HepG2 (cell line): ENCODE results near the gene RAG2. TPM values are rescaled to one million over a fixed set of nuclear protein-coding genes. Genes with fewer than 3 reads are reported as not detected.

Experiments used
- BORCS8-MEF2B ChIP-seq: sonication (generic); formaldehyde crosslinking; IDR thresholded peaks from 2 replicates; pipeline ENCODE4 v1.8.0; 2022; ENCODE audit warnings: mild to moderate bottlenecking, missing genetic modification reagents
- MIXL1 ChIP-seq: IDR thresholded peaks from 2 replicates; pipeline ENCODE4 v1.6.1; 2016
- MYPOP ChIP-seq: sonication (generic); formaldehyde crosslinking; IDR thresholded peaks from 2 replicates; pipeline ENCODE4 v1.8.1; 2023; ENCODE audit warnings: mild to moderate bottlenecking, moderate library complexity, missing genetic modification reagents
- PHF21A ChIP-seq: sonication (generic); formaldehyde crosslinking; IDR thresholded peaks from 2 replicates; pipeline ENCODE4 v1.5.0; 2020; ENCODE audit warnings: mild to moderate bottlenecking, missing genetic modification reagents
- RBFOX2 ChIP-seq: fragments of 200-400 bp; formaldehyde crosslinking; IDR thresholded peaks from 2 replicates; pipeline ENCODE4 v1.6.1; 2017; ENCODE audit warnings: low read depth, mild to moderate bottlenecking, low read length
- SP4 ChIP-seq: sonication (generic); formaldehyde crosslinking; IDR thresholded peaks from 2 replicates; pipeline ENCODE4 v1.8.1; 2023; ENCODE audit warnings: mild to moderate bottlenecking, missing genetic modification reagents
- TBP ChIP-seq: sonication (generic); formaldehyde crosslinking; IDR thresholded peaks from 2 replicates; pipeline ENCODE4 v1.5.0; 2020; ENCODE audit warnings: missing genetic modification reagents
- TSC22D2 ChIP-seq: sonication (generic); formaldehyde crosslinking; IDR thresholded peaks from 2 replicates; pipeline ENCODE4 v1.5.1; 2020; ENCODE audit warnings: missing genetic modification reagents, mild to moderate bottlenecking, borderline replicate concordance
- ZKSCAN1 ChIP-seq: fragments of 150-350 bp; IDR thresholded peaks from 2 replicates; pipeline ENCODE4 v1.6.1; 2014; ENCODE audit warnings: low read length
- ZMYM2 ChIP-seq: sonication (generic); formaldehyde crosslinking; IDR thresholded peaks from 2 replicates; pipeline ENCODE4 v1.8.0; 2022; ENCODE audit warnings: mild to moderate bottlenecking, missing genetic modification reagents
- ZMYM3 ChIP-seq: sonication (generic); formaldehyde crosslinking; IDR thresholded peaks from 2 replicates; pipeline ENCODE4 v1.5.1; 2020; ENCODE audit warnings: mild to moderate bottlenecking, missing genetic modification reagents
- ZNF674 ChIP-seq: sonication (generic); formaldehyde crosslinking; IDR thresholded peaks from 2 replicates; pipeline ENCODE4 v1.5.0; 2020; ENCODE audit warnings: low read depth, mild to moderate bottlenecking, missing genetic modification reagents
- ZSCAN21 ChIP-seq: sonication (generic); formaldehyde crosslinking; IDR thresholded peaks from 2 replicates; pipeline ENCODE4 v1.8.0; 2022; ENCODE audit warnings: mild to moderate bottlenecking, missing genetic modification reagents, moderate library complexity, borderline replicate concordance
- polyA plus RNA-seq, 8 experiments: library from polyadenylated mRNA; depleted of rRNA in 3 of 8; stranded (reverse) in 7 of 8; unstranded in 1 of 8; fragments of >200 nt; fragmentation: Illumina TruSeq in 4 of 8; extraction: Trizol in 4 of 8; gene quantifications; 2 replicates each; pipeline versions ENCODE4 v1.2.1 to v1.2.3, GENCODE V29; 2011 to 2016; ENCODE audit warnings: low read depth in 4 of 8, missing spikeins in 1 of 8, mixed read lengths in 1 of 8; ENCODE audit not compliant: insufficient read depth in 1 of 8
- total RNA-seq, 5 experiments: library from RNA; depleted of rRNA; stranded (reverse); fragments of >200 nt; fragmentation: Illumina TruSeq; extraction: Trizol; gene quantifications; 2 replicates each; pipeline ENCODE4 v1.2.3, GENCODE V29; 2016; ENCODE audit warnings: low read depth in 1 of 5
- TF ChIP-seq, protein P1 (sequence below): sonication (generic); formaldehyde crosslinking; IDR thresholded peaks from 2 replicates; pipeline ENCODE4; 2020; ENCODE audit warnings: missing genetic modification reagents, mild to moderate bottlenecking, borderline replicate concordance
- TF ChIP-seq, protein P2 (sequence below): sonication (generic); formaldehyde crosslinking; IDR thresholded peaks from 2 replicates; pipeline ENCODE4 v1.4.0; 2020; ENCODE audit warnings: missing genetic modification reagents
- TF ChIP-seq, protein P3 (sequence below): sonication (generic); formaldehyde crosslinking; conservative IDR thresholded peaks from 2 replicates; pipeline ENCODE4 v1.4.0; 2020; ENCODE audit warnings: mild to moderate bottlenecking, missing genetic modification reagents, moderate library complexity

RAG2 gene
- total and polyA plus RNA-seq, 2 of the 13 experiments (the other 11 are each of a cell fraction or from before 2014, with no cell fraction given), result not detected

GRCh38 chr11:36594316-36594989 is 3.6 kb downstream of the RAG2 start, which contains the start of gene IFTAP (continued):
- TF ChIP-seq, protein P1, sequence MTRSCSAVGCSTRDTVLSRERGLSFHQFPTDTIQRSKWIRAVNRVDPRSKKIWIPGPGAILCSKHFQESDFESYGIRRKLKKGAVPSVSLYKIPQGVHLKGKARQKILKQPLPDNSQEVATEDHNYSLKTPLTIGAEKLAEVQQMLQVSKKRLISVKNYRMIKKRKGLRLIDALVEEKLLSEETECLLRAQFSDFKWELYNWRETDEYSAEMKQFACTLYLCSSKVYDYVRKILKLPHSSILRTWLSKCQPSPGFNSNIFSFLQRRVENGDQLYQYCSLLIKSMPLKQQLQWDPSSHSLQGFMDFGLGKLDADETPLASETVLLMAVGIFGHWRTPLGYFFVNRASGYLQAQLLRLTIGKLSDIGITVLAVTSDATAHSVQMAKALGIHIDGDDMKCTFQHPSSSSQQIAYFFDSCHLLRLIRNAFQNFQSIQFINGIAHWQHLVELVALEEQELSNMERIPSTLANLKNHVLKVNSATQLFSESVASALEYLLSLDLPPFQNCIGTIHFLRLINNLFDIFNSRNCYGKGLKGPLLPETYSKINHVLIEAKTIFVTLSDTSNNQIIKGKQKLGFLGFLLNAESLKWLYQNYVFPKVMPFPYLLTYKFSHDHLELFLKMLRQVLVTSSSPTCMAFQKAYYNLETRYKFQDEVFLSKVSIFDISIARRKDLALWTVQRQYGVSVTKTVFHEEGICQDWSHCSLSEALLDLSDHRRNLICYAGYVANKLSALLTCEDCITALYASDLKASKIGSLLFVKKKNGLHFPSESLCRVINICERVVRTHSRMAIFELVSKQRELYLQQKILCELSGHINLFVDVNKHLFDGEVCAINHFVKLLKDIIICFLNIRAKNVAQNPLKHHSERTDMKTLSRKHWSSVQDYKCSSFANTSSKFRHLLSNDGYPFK (CRISPR knock-in tag), result peak; percentile 34; the same call in 1 of the 2 replicates
- TF ChIP-seq TSC22D2 (peak; percentile 0; the same call in 1 of the 2 replicates), ZSCAN21 (CRISPR knock-in tag) (no peak), ZMYM3 (no peak), MIXL1 (peak; percentile 70), SP4 (CRISPR knock-in tag) (no peak), PHF21A (CRISPR knock-in tag) (peak; percentile 33; the same call in 1 of the 2 replicates), ZMYM2 (CRISPR knock-in tag) (no peak), BORCS8-MEF2B (no peak), RBFOX2 (peak; percentile 19; the same call in 1 of the 2 replicates), MYPOP (peak; percentile 27; the same call in 1 of the 2 replicates), ZKSCAN1 (0 out of 2 replicates have a peak, but pooled peaks have one; percentile 41), ZNF674 (CRISPR knock-in tag) (no peak), TBP (CRISPR knock-in tag) (no peak)
- TF ChIP-seq, protein P2, sequence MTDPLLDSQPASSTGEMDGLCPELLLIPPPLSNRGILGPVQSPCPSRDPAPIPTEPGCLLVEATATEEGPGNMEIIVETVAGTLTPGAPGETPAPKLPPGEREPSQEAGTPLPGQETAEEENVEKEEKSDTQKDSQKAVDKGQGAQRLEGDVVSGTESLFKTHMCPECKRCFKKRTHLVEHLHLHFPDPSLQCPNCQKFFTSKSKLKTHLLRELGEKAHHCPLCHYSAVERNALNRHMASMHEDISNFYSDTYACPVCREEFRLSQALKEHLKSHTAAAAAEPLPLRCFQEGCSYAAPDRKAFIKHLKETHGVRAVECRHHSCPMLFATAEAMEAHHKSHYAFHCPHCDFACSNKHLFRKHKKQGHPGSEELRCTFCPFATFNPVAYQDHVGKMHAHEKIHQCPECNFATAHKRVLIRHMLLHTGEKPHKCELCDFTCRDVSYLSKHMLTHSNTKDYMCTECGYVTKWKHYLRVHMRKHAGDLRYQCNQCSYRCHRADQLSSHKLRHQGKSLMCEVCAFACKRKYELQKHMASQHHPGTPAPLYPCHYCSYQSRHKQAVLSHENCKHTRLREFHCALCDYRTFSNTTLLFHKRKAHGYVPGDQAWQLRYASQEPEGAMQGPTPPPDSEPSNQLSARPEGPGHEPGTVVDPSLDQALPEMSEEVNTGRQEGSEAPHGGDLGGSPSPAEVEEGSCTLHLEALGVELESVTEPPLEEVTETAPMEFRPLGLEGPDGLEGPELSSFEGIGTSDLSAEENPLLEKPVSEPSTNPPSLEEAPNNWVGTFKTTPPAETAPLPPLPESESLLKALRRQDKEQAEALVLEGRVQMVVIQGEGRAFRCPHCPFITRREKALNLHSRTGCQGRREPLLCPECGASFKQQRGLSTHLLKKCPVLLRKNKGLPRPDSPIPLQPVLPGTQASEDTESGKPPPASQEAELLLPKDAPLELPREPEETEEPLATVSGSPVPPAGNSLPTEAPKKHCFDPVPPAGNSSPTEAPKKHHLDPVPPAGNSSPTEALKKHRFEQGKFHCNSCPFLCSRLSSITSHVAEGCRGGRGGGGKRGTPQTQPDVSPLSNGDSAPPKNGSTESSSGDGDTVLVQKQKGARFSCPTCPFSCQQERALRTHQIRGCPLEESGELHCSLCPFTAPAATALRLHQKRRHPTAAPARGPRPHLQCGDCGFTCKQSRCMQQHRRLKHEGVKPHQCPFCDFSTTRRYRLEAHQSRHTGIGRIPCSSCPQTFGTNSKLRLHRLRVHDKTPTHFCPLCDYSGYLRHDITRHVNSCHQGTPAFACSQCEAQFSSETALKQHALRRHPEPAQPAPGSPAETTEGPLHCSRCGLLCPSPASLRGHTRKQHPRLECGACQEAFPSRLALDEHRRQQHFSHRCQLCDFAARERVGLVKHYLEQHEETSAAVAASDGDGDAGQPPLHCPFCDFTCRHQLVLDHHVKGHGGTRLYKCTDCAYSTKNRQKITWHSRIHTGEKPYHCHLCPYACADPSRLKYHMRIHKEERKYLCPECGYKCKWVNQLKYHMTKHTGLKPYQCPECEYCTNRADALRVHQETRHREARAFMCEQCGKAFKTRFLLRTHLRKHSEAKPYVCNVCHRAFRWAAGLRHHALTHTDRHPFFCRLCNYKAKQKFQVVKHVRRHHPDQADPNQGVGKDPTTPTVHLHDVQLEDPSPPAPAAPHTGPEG, result 0 out of 2 replicates have a peak, but pooled peaks have one; percentile 50
- TF ChIP-seq, protein P3, sequence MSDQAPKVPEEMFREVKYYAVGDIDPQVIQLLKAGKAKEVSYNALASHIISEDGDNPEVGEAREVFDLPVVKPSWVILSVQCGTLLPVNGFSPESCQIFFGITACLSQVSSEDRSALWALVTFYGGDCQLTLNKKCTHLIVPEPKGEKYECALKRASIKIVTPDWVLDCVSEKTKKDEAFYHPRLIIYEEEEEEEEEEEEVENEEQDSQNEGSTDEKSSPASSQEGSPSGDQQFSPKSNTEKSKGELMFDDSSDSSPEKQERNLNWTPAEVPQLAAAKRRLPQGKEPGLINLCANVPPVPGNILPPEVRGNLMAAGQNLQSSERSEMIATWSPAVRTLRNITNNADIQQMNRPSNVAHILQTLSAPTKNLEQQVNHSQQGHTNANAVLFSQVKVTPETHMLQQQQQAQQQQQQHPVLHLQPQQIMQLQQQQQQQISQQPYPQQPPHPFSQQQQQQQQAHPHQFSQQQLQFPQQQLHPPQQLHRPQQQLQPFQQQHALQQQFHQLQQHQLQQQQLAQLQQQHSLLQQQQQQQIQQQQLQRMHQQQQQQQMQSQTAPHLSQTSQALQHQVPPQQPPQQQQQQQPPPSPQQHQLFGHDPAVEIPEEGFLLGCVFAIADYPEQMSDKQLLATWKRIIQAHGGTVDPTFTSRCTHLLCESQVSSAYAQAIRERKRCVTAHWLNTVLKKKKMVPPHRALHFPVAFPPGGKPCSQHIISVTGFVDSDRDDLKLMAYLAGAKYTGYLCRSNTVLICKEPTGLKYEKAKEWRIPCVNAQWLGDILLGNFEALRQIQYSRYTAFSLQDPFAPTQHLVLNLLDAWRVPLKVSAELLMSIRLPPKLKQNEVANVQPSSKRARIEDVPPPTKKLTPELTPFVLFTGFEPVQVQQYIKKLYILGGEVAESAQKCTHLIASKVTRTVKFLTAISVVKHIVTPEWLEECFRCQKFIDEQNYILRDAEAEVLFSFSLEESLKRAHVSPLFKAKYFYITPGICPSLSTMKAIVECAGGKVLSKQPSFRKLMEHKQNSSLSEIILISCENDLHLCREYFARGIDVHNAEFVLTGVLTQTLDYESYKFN (CRISPR knock-in tag), result peak; percentile 21; the same call in 1 of the 2 replicates
